Muscle of arm (tissue), 12 donors: ENCODE data around the gene IKBIP. TPM values are rescaled to one million over a fixed set of nuclear protein-coding genes. Genes with fewer than 3 reads are reported as not detected.
"Not testable (repeated sequence)": the region's sequence is repeated elsewhere in the genome, so short reads cannot be mapped to it uniquely, and the experiment has no call there.

Experiments
- DNase-seq: peaks from one replicate; pipeline ENCODE4 v3.0.0-alpha.2; 2013
- polyA plus RNA-seq, 12 donors: library from polyadenylated mRNA; unstranded; fragments of 120-200 nt; gene quantifications; one replicate each; pipeline ENCODE4 v1.2.1, GENCODE V29; 2013; ENCODE audit not compliant: insufficient read length in 12 of 12

IKBIP gene
- polyA plus RNA-seq, 12 donors = 19.0 to 48.2 (median 24.7) TPM; not detected in 1

DNA sequence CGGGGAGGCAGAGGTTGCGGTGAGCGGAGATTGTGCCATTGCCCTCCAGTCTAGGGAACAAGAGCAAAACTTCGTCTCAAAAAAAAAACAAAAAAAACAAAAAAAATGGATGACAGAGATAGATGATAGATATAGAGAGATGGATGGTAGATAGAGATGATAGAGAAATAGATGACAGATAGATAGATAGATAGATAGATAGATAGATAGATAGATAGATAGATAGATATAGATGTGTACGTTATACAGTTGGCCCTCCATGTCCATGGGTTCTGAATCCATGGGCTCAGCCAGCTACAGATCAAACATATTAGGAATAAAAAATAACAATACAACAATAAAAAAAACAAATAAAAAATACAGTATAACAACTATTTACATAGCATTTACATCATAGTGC is 63.9 kb downstream of the IKBIP start:
- no peak for DNase-seq

DNA sequence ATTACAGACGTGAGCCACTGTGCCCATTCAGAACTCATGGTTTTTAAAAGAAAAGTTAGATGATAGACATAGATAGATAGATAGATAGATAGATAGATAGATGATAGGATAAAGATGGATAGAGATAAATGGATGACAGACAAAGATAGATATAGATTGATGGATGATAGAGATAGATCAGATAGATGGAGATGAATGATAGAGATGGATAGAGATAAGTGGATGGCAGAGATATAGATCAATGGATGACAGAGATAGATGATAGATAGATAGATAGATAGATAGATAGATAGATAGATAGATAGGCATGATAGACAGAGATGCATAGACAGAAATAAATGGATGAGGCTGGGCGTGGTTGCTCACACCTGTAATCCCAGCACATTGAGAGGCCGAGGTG is 64.8 kb downstream of the IKBIP start:
- DNase-seq = no peak

DNA sequence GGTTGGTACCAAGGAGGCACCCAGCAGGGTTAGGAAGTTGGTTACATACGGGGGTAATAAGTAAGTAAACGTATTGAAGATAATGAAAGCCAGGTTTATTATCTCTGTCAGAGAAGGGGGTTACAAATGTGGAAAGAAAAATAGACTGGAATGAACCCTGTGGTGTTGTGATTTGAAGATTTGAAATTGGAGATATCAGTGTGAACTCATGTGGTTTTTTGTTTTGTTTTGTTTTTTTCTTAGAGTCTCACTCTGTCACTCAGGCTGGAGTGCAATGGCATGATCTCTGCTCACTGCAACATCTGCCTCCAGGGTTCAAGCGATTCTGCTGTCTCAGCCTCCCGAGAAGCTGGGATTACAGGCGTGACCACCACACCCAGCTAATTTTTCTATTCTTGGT is 65.2 kb downstream of the IKBIP start:
- DNase-seq = no peak

DNA sequence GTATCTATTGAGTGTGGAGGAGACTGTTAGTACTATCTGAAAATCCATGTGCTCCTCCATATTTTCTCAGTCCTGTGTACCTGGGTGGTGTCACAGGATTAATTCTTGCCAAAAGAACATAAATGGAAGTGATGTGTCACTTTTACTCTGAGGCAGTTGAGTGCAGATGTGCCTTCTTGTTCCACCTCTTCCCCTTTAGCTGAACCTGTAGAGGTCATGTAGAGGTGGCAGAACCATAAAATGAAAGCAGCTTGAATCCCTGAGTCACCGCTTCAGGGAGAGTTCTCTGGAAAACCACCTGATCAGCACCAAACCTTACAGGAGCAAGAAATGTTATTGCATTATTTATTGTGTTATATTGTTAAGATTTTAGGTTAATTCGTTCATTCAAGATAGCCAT is 65.8 kb downstream of the IKBIP start:
- no peak for DNase-seq

DNA sequence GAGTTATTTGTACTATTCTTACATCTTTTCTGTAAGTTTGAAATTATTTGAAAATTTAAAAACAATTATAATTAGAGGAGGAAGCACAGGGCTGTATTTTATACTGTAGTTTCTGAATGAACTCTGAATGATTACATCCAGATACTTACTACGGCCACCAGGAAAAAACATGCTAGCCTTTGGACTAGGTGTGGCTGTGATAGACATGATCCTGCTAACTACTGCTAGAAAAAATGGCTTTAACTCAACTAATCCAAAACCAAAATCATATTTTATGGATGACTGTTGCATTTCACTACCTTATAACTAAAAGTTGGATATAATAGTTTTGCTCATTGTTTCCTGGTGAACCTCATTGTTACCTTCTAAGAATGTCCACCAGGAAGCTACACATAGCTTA is 66.2 kb downstream of the IKBIP start:
- DNase-seq = no peak

DNA sequence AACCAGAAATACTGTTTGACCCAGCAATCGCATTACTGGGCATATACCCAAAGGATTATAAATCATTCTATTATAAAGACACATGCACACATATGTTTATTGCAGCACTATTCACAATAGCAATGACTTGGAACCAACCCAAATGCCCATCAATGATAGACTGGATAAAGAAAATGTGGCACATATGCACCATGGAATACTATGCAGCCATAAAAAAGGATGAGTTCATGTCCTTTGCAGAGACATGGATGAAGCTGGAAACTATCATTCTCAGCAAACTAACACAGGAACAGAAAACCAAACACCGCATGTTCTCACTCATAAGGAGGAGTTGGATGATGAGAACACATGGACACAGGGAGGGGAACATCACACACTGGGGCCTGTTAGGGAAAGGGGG is 67.8 kb downstream of the IKBIP start:
- DNase-seq = not testable (repeated sequence)

DNA sequence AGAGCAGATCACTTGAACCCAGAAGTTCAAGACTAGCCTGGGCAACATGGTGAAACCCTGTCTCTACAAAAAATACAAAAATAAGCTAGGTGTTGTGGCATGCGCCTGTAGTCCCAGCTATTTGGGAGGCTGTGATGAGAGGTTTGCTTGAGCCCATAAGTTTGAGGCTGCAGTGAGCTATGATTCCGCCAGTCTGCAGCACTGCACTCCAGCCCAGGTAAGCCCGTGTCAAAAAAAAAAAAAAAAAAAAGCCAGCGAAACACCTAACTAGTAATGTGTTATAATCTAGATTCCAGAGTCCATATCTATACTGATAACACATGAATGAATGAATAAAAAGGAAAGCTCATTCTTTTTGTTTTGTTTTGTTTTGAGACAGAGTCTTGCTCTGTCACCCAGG is 69.6 kb downstream of the IKBIP start:
- no peak for DNase-seq

Other genes with a start within 250 kb of the IKBIP start
- 100 to 1,000 TPM in 4 of 12 donors, 10 to 100 TPM in 8; 63.1 to 522 (median 94.5) TPM for gene TMPO, start 129.2 kb downstream of the IKBIP start, polyA plus RNA-seq
- 100 to 1,000 TPM; 237 to 832 (median 664) TPM for gene SLC25A3, start 51.1 kb downstream of the IKBIP start, polyA plus RNA-seq
- 10 to 100 TPM in 11 of 12 donors, not detected in 1; 24.0 to 41.3 (median 36.2) TPM for gene APAF1, start 502 bp upstream of the IKBIP start, polyA plus RNA-seq